Fibroblast of pulmonary artery (primary cell): ENCODE results near the gene ABCB4.

Experiments
- DNase-seq: peaks from one replicate; pipeline ENCODE4 v3.0.0-alpha.2; 2010; ENCODE audit warnings: low read depth
- H3K4me3 ChIP-seq: replicated peaks from 2 replicates; pipeline ENCODE4 v1.5.1; 2011; ENCODE audit warnings: low read depth, mild to moderate bottlenecking, control low read depth, low read length, moderate library complexity
- CTCF ChIP-seq: IDR thresholded peaks from 2 replicates; pipeline ENCODE4 v1.5.1; 2011; ENCODE audit warnings: mild to moderate bottlenecking, control low read depth, low read length, inconsistent platforms; ENCODE audit errors: missing control alignments

Gene ABCB4

GRCh38 chr7:87499494-87499893 is 24.0 kb upstream of the ABCB4 start:
- DNase-seq, result no peak
- no peak overlapping the region for H3K4me3 ChIP-seq
- TF ChIP-seq CTCF, result no peak

GRCh38 chr7:87498893-87499292 is 23.4 kb upstream of the ABCB4 start:
- H3K4me3 ChIP-seq, result no peak overlapping the region
- TF ChIP-seq CTCF, result no peak
- no peak for DNase-seq

DNA sequence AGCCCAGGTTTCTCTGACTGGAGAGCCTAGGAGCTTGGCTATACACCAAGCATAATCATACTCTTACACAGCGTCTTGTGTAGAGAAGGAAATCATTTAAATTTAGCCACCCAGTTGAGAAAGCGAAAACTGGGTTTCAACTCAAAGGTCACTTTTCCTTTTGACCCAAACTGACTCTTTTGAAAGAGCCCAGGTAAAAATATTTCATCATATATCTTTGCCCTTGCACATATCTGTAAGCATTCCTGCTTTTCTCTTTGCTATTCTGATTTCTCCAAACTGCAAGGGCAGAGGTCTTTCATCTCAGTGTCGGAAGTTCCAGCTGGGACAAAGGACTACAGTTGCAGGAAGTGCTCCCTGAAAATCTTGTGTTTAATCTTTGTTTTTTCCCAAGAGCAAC is 22.0 kb upstream of the ABCB4 start:
- DNase-seq, result no peak
- TF ChIP-seq CTCF, result no peak
- no peak overlapping the region for H3K4me3 ChIP-seq

GRCh38 chr7:87495366-87495765 is 19.9 kb upstream of the ABCB4 start:
- no peak for DNase-seq
- TF ChIP-seq CTCF, result no peak
- H3K4me3 ChIP-seq, result no peak overlapping the region

DNA sequence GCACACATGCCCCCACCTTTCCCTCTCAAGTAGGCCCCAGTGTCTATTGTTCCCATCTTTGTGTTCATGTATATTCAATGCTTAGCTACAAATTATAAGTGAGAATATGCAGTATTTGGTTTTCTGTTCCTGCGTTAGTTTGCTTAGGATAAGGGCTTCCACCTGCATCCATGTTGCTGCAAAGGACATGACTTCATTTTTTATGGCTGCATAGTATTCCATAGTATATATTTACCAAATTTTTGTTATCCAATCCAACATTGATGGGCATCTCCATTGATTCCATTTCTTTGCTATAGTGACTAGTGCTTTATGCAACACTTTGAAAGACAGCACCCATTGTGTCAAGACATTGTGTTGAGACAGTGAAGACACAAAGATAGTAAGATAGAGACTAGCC is 19.0 kb upstream of the ABCB4 start:
- DNase-seq, result no peak
- no peak overlapping the region for H3K4me3 ChIP-seq
- TF ChIP-seq CTCF, result no peak

- DNase-seq, result no peak
- no peak for TF ChIP-seq CTCF
- no peak overlapping the region for H3K4me3 ChIP-seq
Measured at GRCh38 chr7:87483131-87483530, 7.7 kb upstream of the ABCB4 start.

DNA sequence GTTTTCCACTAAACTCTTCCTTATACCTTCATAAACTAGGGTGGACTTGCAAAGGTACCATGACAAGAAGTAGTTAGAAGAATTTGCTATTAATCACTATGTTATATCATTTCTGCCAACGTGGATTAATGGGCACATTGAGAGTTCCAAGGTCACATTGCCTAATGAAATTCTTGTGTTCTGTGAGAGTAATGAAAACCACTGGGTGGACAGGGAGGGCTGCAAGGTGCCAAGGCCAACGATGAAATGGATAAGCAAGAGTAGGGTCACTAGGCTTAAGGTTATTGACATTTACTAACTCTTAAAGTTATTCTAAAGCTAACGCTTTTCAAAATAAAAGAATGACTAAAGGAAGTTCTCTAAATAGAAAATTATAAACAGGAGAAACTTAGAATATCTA is 6.6 kb upstream of the ABCB4 start:
- no peak overlapping the region for H3K4me3 ChIP-seq
- TF ChIP-seq CTCF, result no peak
- no peak for DNase-seq
